HG02588 (cell line): Measurements from ENCODE around the gene AVPI1.

Source experiments
- ATAC-seq: cut with Tn5 transposase; IDR thresholded peaks from one replicate; pipeline ENCODE4 v1.9.1; 2021; ENCODE audit warnings: mild to moderate bottlenecking, moderate library complexity; ENCODE audit not compliant: unreplicated experiment

AVPI1 gene

GRCh38 chr10:97686962-97687784, at the start of gene AVPI1:
TSS of gene AVPI1 (minus strand) at chr10:97687241. CDS start at chr10:97679905, 7,336 bp downstream.
- ATAC-seq, result peak; percentile 84

- ATAC-seq, result peak; percentile 15
Measured at GRCh38 chr10:97736403-97736901, 49.4 kb upstream of the AVPI1 start.

GRCh38 chr10:97734021-97734420, 47.0 kb upstream of the AVPI1 start:
- no peak for ATAC-seq

GRCh38 chr10:97733256-97733655, 46.2 kb upstream of the AVPI1 start:
- ATAC-seq, result no peak

GRCh38 chr10:97732052-97732359, 45.0 kb upstream of the AVPI1 start:
- ATAC-seq, result no peak

GRCh38 chr10:97731346-97732051, 44.5 kb upstream of the AVPI1 start:
- no peak for ATAC-seq

- no peak for ATAC-seq
Measured at GRCh38 chr10:97729014-97729413, 42.0 kb upstream of the AVPI1 start.

GRCh38 chr10:97726636-97727178, 39.7 kb upstream of the AVPI1 start:
- no peak for ATAC-seq

GRCh38 chr10:97724341-97724941, 37.4 kb upstream of the AVPI1 start:
- no peak for ATAC-seq

- no peak for ATAC-seq
Measured at GRCh38 chr10:97723001-97723400, 36.0 kb upstream of the AVPI1 start.

- no peak for ATAC-seq
Measured at GRCh38 chr10:97721871-97722780, 35.1 kb upstream of the AVPI1 start.

GRCh38 chr10:97719602-97720001, 32.6 kb upstream of the AVPI1 start:
- no peak for ATAC-seq

- ATAC-seq, result no peak
Measured at GRCh38 chr10:97718659-97719142, 31.7 kb upstream of the AVPI1 start.

- ATAC-seq, result no peak
Measured at GRCh38 chr10:97718178-97718577, 31.1 kb upstream of the AVPI1 start.

GRCh38 chr10:97717627-97718026, 30.6 kb upstream of the AVPI1 start:
- no peak for ATAC-seq

- ATAC-seq, result no peak
Measured at GRCh38 chr10:97715259-97715874, 28.3 kb upstream of the AVPI1 start.

- ATAC-seq, result peak; percentile 29
Measured at GRCh38 chr10:97714401-97715258, 27.6 kb upstream of the AVPI1 start.

GRCh38 chr10:97713826-97714400, 26.9 kb upstream of the AVPI1 start:
- peak; percentile 67 for ATAC-seq
